Activated naive CD4-positive, alpha-beta T cell treated with anti-CD3 and anti-CD28 coated beads for 36 hours (primary cell): ENCODE measurements around the gene ASXL3. TPM values are rescaled to one million over a fixed set of nuclear protein-coding genes. Genes with fewer than 3 reads are reported as not detected.

ENCODE experiments used
- CTCF ChIA-PET: fragments of 350-600 bp; sonication (Branson Sonifier 250); formaldehyde crosslinking; loops from one replicate; lab custom pipeline; 2021; ENCODE audit warnings: antibody characterized with exemption; lab: Charles Lee
- DNase-seq: peaks from one replicate; pipeline ENCODE4 v3.0.0-alpha.2; 2020
- H3K27ac Mint-ChIP-seq: one replicate; pipeline ENCODE4 v1.8.0; 2021; ENCODE audit warnings: mild to moderate bottlenecking, mixed read lengths
- H3K27me3 Mint-ChIP-seq: one replicate; pipeline ENCODE4 v1.8.0; 2021; ENCODE audit warnings: low read depth, mixed read lengths
- H3K36me3 Mint-ChIP-seq: one replicate; pipeline ENCODE4 v1.8.0; 2021; ENCODE audit warnings: low read depth, mixed read lengths
- H3K4me1 Mint-ChIP-seq: one replicate; pipeline ENCODE4 v1.8.0; 2021; ENCODE audit warnings: low read depth, mixed read lengths
- H3K4me3 Mint-ChIP-seq: one replicate; pipeline ENCODE4 v1.8.0; 2021; ENCODE audit warnings: mild to moderate bottlenecking, moderate library complexity, mixed read lengths
- H3K9me3 Mint-ChIP-seq: one replicate; pipeline ENCODE4 v1.8.0; 2021; ENCODE audit warnings: mixed read lengths
- intact Hi-C: fragments of 100-400 bp; cut with micrococcal nuclease; formaldehyde crosslinking; loops from one replicate; pipeline ENCODE4 v1.15.1; 2023
- total RNA-seq, 2 experiments: library from RNA; stranded (reverse); gene quantifications; one replicate each; pipeline ENCODE4 v1.2.3, GENCODE V29; 2021

Gene ASXL3
- total RNA-seq, 2 experiments from 2014 or later = not detected

DNA sequence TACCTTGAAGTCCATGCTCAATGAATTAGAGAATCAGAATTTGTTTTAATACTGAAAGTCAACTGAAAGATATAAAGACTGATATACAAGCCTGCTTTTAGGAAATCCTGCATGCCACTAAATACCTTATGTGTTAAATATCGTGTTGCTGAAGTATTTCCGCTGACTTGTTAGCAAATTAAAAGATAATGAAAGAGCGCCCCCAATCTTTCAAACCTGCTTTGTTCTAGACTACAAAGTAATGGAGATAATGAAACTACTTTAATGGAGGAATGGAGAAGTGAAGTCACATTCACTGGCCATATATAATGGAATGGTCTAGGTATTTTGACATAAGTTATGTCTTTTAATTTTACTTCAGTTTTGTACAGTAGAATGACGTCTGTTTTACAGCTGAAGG lies 95.7 kb downstream of the ASXL3 start:
- DNase-seq = no peak
- no peaks in the 10 kb centered on the region for H3K9me3 Mint-ChIP-seq
- no peak overlapping the region for H3K4me3 Mint-ChIP-seq
- H3K4me1 Mint-ChIP-seq = no peaks in the 10 kb centered on the region
- no peak overlapping the region for H3K27ac Mint-ChIP-seq
- CTCF ChIA-PET = interaction anchor here (0.6 kb wide), 1 partner anchor 113 kb away, joined by 4 read pairs; no protein-coding TSS in a partner anchor
- intact Hi-C loops = no loop called here
- H3K36me3 Mint-ChIP-seq = no peaks in the 10 kb centered on the region
- H3K27me3 Mint-ChIP-seq = no peaks in the 10 kb centered on the region

DNA sequence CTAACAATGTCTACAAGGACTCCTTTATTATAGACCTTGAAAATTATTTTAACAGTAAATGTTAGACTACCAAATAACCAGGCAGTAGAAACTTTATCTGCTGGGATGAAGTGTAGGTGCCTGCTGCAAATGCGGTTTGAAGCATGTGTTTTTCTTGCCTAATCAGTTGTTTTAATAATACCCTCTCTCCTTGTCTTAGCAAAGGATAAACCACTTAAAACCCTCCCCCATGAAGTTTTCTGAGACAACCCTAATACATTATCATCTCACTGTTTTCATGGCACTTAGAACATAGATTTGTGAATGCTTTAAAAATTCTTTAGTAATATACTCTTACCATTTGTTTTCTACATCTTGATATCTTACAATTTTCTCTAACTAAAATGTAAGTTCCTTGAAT lies 98.6 kb downstream of the ASXL3 start:
- H3K27ac Mint-ChIP-seq = no peak overlapping the region
- no peaks in the 10 kb centered on the region for H3K9me3 Mint-ChIP-seq
- intact Hi-C loops = no loop called here
- CTCF ChIA-PET = no interaction called here
- DNase-seq = no peak
- H3K27me3 Mint-ChIP-seq = no peaks in the 10 kb centered on the region
- H3K4me3 Mint-ChIP-seq = no peak overlapping the region
- no peaks in the 10 kb centered on the region for H3K36me3 Mint-ChIP-seq
- no peaks in the 10 kb centered on the region for H3K4me1 Mint-ChIP-seq

DNA sequence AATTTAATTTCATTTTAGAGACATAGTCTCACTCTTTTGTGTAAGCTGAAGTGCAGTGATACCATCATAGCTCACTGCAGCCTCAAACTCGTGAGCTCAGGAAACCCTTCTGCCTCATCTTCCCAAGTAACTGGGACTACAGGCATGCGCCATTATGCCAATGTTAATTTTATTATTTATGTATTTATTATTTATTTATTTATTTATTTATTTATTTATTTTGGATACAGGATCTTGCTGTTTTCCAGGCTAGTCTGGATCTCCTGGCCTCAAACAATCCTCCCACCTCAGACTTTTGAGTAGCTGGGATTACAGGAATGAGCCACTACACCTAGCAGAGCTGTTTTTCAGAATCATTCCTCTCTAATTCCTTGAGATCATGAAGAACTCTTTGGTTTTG lies 99.9 kb downstream of the ASXL3 start:
- H3K4me1 Mint-ChIP-seq = no peaks in the 10 kb centered on the region
- CTCF ChIA-PET = no interaction called here
- H3K27ac Mint-ChIP-seq = no peak overlapping the region
- no peak overlapping the region for H3K4me3 Mint-ChIP-seq
- DNase-seq = no peak
- no peaks in the 10 kb centered on the region for H3K36me3 Mint-ChIP-seq
- intact Hi-C loops = no loop called here
- no peaks in the 10 kb centered on the region for H3K27me3 Mint-ChIP-seq
- no peaks in the 10 kb centered on the region for H3K9me3 Mint-ChIP-seq

- CTCF ChIA-PET = no interaction called here
- Mint-ChIP-seq H3K36me3 (no peaks in the 10 kb centered on the region), H3K27me3 (no peaks in the 10 kb centered on the region), H3K9me3 (peaks cover 5% of the 10 kb centered on the region), H3K4me3 (no peak overlapping the region), H3K4me1 (no peaks in the 10 kb centered on the region), H3K27ac (no peak overlapping the region)
- no peak for DNase-seq
- intact Hi-C loops = no loop called here
Measured at GRCh38 chr18:33682436-33682835, 104.4 kb downstream of the ASXL3 start.

DNA sequence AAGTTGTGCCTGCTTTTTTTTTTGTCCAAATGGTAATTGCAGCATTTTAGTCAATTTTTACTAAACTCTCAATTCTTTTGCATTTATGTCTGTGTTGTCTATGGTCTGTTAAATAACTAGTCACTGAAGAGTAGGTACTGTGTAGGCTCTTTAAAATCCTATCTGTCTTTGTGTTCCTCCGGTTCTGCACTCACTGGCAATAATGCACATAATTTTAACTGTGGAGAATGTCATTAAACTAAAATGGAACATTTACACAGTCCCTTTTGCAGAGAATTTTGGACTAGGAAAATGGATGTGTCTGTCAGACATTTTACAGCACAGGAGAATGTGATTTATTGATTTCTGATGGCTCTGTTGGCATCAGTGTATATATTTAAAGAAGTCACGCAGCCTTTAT lies 116.6 kb downstream of the ASXL3 start:
- Mint-ChIP-seq H3K27ac (no peak overlapping the region), H3K9me3 (peaks cover 5% of the 10 kb centered on the region), H3K36me3 (no peaks in the 10 kb centered on the region), H3K4me1 (no peaks in the 10 kb centered on the region), H3K27me3 (no peaks in the 10 kb centered on the region), H3K4me3 (no peak overlapping the region)
- no peak for DNase-seq
- intact Hi-C loops = no loop called here
- CTCF ChIA-PET = no interaction called here

GRCh38 chr18:33696332-33697162 lies 118.5 kb downstream of the ASXL3 start:
- no peak for DNase-seq
- CTCF ChIA-PET = no interaction called here
- H3K27me3 Mint-ChIP-seq = no peaks in the 10 kb centered on the region

DNA sequence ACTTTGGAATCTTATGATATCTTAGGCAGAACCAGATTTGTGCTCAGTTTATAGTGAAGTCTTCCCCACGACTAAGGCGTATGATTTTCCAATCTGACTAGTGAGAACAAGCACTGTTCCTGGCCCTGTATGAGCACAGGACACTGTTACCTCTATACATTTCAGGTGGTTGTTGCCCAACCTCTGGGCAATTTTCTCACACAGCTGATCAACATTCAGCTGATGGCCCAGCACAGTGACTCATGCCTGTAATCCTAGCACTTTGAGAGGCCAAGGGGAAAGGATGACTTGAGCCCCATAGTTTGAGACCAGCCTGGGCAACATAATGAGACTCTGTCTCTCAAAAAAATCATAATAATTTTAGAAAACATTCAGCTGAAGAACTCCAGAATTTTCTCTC lies 119.5 kb downstream of the ASXL3 start:
- intact Hi-C loops = no loop called here
- Mint-ChIP-seq H3K36me3 (no peaks in the 10 kb centered on the region), H3K27ac (no peak overlapping the region), H3K4me1 (no peaks in the 10 kb centered on the region), H3K4me3 (no peak overlapping the region), H3K27me3 (no peaks in the 10 kb centered on the region), H3K9me3 (peaks cover 8% of the 10 kb centered on the region)
- DNase-seq = no peak
- CTCF ChIA-PET = no interaction called here

More at GRCh38 chr18:33696332-33697162, 118.5 kb downstream of the ASXL3 start:
- Mint-ChIP-seq H3K27ac (no peak overlapping the region), H3K9me3 (peaks cover 5% of the 10 kb centered on the region), H3K4me1 (no peaks in the 10 kb centered on the region), H3K36me3 (no peaks in the 10 kb centered on the region), H3K4me3 (no peak overlapping the region)
- intact Hi-C loops = no loop called here

GRCh38 chr18:33699372-33699771 lies 121.4 kb downstream of the ASXL3 start:
- intact Hi-C loops = no loop called here

DNA sequence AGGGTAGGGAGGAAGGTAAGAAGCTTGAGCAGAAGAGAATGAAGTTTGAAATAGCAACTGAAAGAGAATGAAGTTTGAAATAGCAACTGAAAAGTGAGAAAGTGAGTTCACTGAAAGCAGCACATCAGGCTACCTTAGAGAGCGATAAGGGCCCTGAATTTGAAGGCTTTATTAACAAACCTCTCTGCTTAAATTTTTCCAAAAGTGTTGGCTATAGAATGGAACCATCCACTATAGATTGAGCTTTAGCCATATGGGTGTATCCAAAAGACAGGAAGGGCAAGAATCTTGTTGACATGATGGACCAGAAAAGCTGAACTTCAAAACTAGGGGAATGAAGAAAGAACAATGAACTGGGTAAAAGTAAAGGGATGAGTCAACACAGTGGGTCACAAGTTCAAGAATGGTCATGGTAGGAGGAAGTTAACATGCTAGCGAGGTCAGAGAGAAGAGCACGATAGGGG lies 122.5 kb downstream of the ASXL3 start:
- peaks cover 3% of the 10 kb centered on the region for H3K9me3 Mint-ChIP-seq
- CTCF ChIA-PET = no interaction called here

More at GRCh38 chr18:33699372-33699771, 121.4 kb downstream of the ASXL3 start:
- peaks cover 3% of the 10 kb centered on the region for H3K9me3 Mint-ChIP-seq
- no peak overlapping the region for H3K4me3 Mint-ChIP-seq
- CTCF ChIA-PET = no interaction called here
- no peaks in the 10 kb centered on the region for H3K27me3 Mint-ChIP-seq
- no peaks in the 10 kb centered on the region for H3K4me1 Mint-ChIP-seq
- DNase-seq = no peak
- no peak overlapping the region for H3K27ac Mint-ChIP-seq
- H3K36me3 Mint-ChIP-seq = no peaks in the 10 kb centered on the region

DNA sequence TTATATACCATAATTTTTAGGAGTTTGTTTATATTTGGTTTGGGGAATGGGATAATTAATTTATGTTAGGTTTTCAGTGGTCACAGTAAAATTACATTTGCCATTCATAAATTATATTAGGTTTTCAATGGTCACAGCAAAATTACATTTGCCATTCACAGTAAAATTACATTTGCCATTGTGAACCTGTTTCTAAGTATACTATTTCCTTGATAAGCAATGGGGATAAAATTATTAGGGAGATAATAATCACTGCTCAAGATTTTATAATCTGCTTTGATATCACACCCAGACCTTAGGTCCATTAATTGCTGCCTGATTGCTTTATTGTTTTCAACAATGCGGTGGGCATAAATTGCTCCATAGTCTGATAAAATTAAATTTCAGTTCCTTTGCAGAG lies 124.6 kb downstream of the ASXL3 start:
- Mint-ChIP-seq H3K27me3 (no peaks in the 10 kb centered on the region), H3K36me3 (no peaks in the 10 kb centered on the region), H3K9me3 (peaks cover 3% of the 10 kb centered on the region), H3K4me3 (no peak overlapping the region), H3K4me1 (no peaks in the 10 kb centered on the region), H3K27ac (no peak overlapping the region)
- CTCF ChIA-PET = interaction anchor here (0.9 kb wide), 1 partner anchor 129 kb away, joined by 3 read pairs; no protein-coding TSS in a partner anchor
- intact Hi-C loops = no loop called here
- DNase-seq = no peak

More for the DNA sequence above, 122.5 kb downstream of the ASXL3 start:
- intact Hi-C loops = no loop called here
- Mint-ChIP-seq H3K4me3 (no peak overlapping the region), H3K4me1 (no peaks in the 10 kb centered on the region), H3K36me3 (no peaks in the 10 kb centered on the region), H3K27me3 (no peaks in the 10 kb centered on the region), H3K27ac (no peak overlapping the region)
- DNase-seq = no peak

- CTCF ChIA-PET = no interaction called here
- intact Hi-C loops = no loop called here
- H3K4me3 Mint-ChIP-seq = no peak overlapping the region
- no peaks in the 10 kb centered on the region for H3K27me3 Mint-ChIP-seq
- no peaks in the 10 kb centered on the region for H3K4me1 Mint-ChIP-seq
- peaks cover 3% of the 10 kb centered on the region for H3K9me3 Mint-ChIP-seq
- no peaks in the 10 kb centered on the region for H3K36me3 Mint-ChIP-seq
- DNase-seq = no peak
- H3K27ac Mint-ChIP-seq = no peak overlapping the region
Measured at GRCh38 chr18:33706391-33706790, 128.4 kb downstream of the ASXL3 start.

DNA sequence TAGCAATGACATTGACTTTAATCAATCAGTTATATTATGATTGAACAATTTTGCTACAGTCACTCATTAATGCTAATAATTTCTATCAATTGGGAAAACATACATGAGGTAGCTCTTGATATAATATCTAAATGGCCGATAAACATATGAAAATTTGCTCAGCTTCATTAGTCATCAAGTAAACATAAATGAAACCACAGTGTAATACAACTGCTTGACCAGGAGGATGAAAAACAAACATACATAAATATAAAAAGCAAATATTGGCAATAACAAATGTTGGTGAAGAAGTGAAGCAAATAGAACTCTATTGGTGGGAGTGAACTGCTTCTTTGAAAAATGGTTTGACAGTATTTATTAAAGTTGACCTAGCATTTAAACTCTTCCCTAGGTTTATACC lies 130.9 kb downstream of the ASXL3 start:
- Mint-ChIP-seq H3K9me3 (no peaks in the 10 kb centered on the region), H3K27me3 (no peaks in the 10 kb centered on the region), H3K4me3 (no peak overlapping the region), H3K36me3 (no peaks in the 10 kb centered on the region), H3K4me1 (no peaks in the 10 kb centered on the region), H3K27ac (no peak overlapping the region)
- DNase-seq = no peak
- CTCF ChIA-PET = no interaction called here
- intact Hi-C loops = no loop called here

- Mint-ChIP-seq H3K4me1 (no peaks in the 10 kb centered on the region), H3K9me3 (no peaks in the 10 kb centered on the region), H3K27me3 (no peaks in the 10 kb centered on the region), H3K27ac (no peak overlapping the region), H3K4me3 (no peak overlapping the region), H3K36me3 (no peaks in the 10 kb centered on the region)
- no peak for DNase-seq
- intact Hi-C loops = no loop called here
- CTCF ChIA-PET = no interaction called here
Measured at GRCh38 chr18:33710269-33710668, 132.2 kb downstream of the ASXL3 start.
